ENCODE measurements around the gene OR6Y1.

Gene OR6Y1

DNA sequence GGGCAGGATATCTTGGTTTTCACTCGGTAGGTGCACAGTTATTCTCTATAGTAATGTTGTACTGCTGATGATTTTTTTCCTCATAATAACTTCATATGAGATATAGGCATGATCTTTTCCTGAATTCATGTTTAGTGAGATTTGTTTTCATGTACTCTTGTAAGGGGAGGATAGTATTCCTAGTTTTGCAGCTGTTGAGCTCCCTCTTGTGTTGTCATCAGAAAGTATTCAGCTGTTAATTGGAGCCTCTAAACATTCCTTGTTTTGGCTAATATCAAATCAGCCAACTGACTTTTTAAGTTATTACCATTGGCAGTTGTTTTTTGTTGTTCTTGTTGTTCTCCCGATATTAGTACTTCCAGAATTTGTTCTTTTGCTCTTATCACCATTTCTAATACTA, 57.8 kb downstream of the OR6Y1 start:
- FAIRE-seq, result no peak

DNA sequence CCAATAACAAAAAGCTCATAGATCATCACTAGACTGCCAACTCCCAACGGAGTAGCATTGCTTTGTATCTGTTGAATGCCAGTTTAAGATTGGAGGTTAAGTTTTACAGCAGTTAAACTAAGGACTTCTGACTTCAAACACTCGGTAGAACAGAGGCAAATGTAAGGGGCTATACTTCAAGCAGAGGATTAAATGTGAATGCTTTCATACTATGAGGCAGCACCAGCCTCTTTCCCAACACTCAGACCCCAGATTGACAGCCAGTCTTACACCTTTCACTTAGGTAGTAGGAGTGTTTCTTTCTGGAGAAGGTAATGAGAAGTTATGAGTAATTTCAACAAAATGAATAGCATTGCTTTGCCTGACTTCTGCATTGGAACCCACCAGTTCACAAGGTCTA, 59.4 kb downstream of the OR6Y1 start:
- no peak for FAIRE-seq

Data from endometrium (tissue), 2 donors.